T-helper 2 cell (primary cell): ENCODE measurements around the gene N4BP2.
A peak's percentile ranks its signal among the peaks of the same experiment; 100 is the strongest.

Experiments
- DNase-seq, 5 experiments: peaks; one replicate each; pipeline versions ENCODE4 v3.0.0 to v3.0.0-alpha.2; 2012 to 2022

N4BP2 gene

GRCh38 chr4:40160258-40160657 lies 103.6 kb downstream of the N4BP2 start:
- no peak for DNase-seq

DNA sequence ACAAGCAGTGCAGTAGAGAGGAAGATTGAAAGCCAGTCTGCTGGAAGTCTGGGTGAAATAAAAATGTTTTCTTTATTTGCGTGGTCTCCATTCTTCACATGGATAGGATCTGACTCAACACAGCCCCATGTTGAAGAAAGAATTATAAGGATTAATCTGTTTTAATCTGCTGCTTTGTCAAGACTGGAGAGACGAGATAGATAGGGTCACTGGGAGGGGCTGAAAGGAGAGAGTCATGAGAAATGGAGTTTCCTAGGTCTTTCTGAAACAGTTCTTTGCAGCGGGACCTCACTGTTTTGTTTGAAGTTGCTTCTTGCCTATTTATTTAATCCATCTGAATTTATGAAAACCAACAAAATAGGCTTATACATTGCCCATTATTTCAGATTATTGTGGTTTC lies 107.8 kb downstream of the N4BP2 start:
- no peak for DNase-seq

GRCh38 chr4:40165916-40166315 lies 109.3 kb downstream of the N4BP2 start:
- DNase-seq, result no peak

- no peak for DNase-seq
Measured at GRCh38 chr4:40168070-40168469, 111.4 kb downstream of the N4BP2 start.

GRCh38 chr4:40170588-40170987 lies 113.9 kb downstream of the N4BP2 start:
- DNase-seq, result no peak

DNA sequence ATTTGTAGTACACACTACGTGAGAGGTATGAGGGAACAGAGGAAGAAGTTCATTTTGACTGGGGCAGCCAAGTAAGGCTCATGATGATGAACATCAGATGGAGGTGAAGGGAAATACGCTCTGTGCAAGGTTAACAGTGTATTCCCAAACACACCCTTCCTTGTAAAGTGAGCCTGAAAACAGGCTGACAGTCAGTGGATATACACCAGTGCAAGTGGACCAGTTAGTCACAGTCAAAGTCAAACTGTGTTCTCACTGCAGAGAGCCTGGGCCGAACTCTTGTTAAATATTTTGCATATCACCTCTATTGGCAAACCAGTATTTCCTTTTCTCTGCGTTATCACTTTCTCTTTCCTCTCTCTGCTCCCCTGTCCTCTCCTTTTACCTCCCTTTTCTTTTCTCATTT lies 116.8 kb downstream of the N4BP2 start:
- peak in 1 of 5 experiments; percentile 15 for DNase-seq

DNA sequence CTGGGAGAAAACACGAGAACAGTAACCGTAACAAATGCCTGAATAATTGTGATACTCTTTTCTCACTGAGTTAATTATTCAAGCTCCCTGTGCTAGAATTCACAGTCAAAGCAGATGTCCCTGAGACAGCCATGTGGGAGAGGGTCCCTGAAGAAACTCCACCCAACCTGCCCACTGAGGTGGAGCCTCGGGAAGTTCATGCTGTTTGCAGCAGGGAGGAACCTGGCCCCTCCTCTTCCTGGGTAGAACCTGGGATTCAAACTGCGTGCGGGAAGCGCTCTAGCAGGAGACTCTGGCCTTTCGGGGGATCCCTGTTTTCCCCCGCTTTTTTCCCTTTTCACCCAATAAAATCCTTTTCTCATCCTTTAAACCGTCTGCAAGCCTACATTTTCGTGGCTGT lies 120.0 kb downstream of the N4BP2 start:
- DNase-seq, result no peak

DNA sequence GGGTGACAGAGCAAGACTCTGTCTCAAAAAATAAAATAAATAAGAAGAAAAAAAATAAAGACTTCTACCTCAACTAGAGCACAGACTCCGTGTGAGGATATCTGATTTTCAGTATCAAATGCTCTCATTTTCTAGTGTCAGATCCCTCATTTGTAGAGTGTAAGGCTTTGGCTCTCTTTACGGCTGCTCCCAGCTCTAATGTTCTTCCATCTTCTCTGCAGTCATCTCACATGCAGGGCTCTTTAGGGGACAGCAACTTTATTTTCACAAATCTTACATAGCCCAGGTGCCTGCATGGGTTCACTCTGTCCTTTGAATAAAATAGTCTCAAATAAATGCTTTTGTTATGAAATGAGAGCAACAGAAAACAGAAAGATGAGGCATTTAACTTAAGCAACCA lies 120.9 kb downstream of the N4BP2 start:
- DNase-seq, result no peak

DNA sequence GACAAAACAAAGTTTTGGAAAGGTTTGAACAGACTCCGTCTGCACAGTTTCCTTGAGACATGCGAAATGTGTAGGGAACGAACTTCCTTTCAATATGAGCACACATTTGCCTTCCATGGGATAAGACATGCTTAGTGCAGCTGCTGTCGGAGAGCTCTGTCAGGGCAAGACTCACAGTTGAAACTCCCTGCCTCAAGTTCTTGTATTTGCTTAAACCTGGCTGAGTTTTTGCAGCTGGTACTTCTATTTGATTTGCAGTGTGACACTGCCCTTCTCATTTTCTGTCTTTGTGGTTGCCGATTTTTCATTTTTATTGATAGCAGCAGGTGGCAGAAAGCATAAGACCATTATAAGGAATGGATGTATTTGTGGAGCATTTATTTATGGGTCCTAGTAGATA lies 122.0 kb downstream of the N4BP2 start:
- DNase-seq, result no peak

DNA sequence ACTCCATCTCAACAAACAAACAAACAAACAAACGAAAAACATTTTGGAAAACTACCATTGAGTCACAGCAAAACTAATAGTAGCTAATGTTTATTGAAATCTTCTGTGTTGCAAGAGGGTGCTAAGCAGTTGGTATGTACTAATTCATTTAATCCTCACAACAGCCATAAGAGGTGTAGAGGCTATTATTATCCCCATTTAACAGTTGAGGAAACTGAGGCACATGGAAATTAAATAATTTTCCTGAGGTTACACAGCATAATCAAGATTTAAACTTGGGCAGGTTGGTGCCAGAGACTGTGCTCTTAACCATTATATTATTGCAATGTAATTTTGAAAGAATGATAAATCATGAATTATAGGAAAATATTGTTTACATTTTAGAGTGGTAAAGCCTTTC lies 122.7 kb downstream of the N4BP2 start:
- no peak for DNase-seq

- DNase-seq, result no peak
Measured at GRCh38 chr4:40180356-40180755, 123.7 kb downstream of the N4BP2 start.

- no peak for DNase-seq
Measured at GRCh38 chr4:40182001-40182400, 125.4 kb downstream of the N4BP2 start.

DNA sequence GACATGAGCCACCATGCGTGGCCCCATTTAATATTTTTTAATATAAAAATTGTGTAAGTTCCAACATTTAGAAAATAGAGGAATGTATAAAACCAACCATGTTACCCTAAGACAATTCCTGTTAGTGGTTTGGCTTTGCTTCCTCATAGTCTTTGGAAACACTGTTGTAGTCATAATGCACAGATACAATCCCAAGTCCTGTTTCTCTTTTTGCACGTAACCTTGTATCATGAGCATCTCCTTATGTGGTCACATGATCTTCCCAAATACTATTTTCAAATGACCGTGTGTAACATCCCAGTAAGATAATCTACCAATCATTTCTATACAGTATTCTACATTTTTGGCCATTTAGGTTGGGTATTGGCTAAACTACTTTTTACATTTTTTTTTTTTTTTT lies 126.3 kb downstream of the N4BP2 start:
- no peak for DNase-seq

DNA sequence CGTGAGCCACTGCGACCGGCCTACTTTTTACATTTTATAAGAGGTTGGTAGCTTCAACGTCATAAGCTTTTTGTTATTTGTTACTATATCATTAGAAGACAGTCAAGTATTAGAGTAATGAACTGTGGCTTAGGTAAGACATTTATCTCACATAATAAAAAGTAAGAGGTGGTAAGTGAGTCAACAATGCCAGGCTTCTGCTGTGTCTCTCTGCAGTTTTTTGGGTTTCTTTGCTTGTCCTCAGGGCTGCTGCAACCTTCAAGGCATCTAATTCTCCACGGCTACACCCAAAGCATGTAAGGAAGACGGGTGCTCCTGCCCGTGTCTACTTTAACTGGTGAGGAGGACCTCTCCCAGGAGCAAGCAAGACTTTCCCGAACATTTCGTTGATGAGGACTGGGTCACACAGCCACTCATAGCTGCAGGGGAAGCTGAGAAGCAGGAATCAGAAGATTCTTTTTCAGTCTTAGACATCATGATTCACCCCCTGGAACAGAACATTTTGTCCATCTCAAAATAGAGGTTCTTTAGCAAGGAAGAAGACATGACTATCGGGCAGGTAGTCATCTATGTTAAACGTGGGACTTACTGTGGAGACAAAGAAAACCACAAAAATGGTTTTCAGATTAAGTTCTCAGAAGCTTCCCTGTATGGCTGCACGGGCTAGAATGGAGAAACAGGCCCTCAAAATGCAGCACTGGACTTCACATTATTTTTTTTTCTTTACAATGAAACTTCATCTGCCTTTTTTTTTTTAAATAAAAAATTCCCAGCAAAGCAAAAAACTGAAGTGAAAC lies 127.2 kb downstream of the N4BP2 start:
- peak in 1 of 5 experiments; percentile 62 for DNase-seq

DNA sequence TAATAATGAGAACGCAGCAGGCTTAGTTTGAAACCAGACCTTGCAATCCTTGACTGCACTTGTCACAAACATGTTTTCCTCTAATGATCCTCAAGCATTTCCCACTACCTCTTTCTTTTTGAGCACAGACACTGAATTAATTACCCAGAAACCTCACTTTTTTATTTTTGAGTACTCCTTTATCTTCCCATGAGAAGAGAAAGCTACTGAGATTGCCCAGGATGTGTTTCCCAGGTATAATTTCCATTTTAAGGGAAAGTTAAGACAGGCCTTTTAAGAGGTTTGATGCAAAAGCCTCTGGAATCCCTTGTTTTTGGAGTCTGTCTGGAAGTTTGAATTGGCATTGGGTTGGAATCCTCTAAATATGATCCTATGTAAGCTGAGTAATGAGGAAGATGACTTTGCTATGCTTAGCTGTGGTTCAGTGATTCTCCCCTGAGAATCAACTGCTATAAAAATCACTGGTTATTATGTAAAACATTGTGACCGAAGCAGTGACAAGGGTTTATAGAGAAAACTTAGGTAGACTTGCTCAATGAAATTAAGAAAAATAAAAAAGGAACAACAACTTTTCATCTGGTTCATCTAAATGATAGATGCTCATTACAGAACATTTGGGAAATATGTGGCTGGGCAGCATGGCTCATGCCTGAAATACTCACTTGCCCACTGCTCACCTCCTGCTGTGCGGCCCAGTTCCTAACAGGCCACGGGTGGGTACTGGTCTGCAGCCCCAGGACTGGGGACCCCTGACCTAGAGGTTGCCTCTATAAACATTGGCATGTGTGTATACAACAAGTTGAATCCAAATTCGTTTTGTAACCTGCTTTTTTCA lies 129.4 kb downstream of the N4BP2 start:
- no peak for DNase-seq

DNA sequence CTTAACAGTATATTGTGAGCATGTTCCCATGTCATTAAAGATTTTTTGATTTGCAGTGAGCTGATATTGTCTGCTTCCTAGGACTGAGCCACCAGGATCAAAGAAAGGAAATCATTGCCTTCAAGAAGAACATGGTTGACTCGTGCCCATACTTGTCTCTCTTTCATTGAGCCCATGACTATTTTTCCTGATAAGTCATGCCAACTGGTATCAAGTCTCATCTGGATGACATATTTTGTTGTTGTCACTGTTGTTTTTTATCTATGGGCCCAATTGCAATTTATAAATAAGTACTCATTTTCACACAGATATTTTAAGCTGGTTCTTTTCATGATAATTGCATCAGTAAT lies 130.0 kb downstream of the N4BP2 start:
- DNase-seq, result no peak

DNA sequence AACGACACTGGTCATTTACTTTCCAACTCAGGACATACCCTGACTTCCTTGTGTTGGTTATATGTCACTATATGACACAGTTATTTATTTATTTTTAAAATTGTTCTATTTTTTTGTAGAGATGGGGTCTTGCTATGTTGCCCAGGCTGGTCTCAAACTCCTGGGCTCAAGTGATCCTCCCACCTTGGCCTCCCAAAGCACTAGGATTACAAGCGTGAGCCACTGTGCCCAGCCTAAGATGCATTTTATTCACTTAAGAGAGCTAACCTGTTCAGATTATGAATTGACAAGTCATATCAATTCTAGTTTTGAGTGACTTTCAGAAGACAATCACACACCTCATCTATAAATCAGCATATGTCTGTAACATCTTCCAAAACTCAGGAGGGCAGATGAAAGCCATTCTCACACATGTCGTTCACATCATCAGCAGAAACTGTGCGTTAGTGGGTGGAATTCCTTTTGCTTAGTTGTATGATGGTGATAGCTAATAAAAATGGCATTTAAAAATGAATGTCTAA lies 130.8 kb downstream of the N4BP2 start:
- peak in 1 of 5 experiments; percentile 69 for DNase-seq

DNA sequence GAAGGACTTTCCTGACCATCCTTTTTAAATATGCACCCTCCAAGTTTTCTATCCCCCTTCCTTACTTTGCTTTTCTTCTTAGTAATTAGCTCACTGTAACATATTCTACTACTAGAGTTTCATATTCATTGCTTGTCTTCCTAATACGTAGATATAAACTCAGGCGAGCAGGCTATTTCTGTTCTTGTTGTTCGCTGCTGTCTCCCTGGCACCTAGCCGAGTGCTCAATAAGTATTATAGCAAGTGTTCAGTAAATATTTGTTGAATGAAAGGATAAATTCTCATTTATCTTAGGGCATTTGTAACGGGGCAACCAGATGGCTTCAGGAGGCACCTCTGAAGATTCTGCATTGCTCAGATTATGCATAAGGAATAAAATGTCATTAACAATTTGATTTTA lies 133.4 kb downstream of the N4BP2 start:
- DNase-seq, result no peak

- no peak for DNase-seq
Measured at GRCh38 chr4:40190465-40190864, 133.8 kb downstream of the N4BP2 start.

DNA sequence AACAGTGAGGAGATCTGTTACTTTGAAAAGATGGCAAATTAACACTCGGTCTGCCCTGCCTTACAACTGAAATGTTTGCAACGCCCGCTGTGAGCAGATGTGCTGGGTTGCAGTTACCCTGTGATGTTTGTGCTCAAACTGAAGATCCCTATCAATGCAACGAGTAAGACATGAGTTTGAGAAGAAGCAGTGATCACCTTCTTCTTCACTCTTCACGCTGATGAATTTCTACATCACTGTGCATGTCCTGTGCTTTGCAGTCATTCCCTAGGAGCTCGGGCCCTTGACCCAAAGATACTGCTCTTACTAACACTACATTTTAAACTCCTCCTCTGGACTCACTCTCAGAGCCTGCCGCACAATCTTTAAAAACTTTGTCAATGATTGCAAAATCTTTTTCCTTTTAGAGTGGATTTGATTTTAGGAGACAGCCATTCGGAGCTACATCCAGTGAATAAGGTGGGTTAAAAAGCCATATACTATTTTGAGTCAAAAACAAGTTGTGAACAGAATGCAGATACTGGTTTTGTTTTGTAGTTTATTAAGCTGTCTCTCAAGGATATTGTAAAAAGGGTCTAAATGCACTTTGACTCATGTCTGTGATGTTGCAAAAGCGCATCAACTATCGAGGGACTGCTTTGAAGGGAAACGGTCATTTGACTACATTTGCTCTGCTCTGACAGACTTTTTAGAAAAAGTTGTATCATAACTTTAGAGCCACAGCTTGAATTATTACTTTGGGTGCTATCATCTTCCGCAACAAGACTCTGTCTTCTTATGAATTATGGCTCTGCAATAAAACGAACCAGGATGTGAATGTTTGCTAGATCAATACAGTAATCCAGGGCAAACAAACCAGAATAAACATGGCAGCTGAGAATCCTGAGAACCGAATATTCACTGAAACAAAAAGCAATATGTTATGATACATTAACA lies 134.5 kb downstream of the N4BP2 start:
- peak in 1 of 5 experiments; percentile 85 for DNase-seq

DNA sequence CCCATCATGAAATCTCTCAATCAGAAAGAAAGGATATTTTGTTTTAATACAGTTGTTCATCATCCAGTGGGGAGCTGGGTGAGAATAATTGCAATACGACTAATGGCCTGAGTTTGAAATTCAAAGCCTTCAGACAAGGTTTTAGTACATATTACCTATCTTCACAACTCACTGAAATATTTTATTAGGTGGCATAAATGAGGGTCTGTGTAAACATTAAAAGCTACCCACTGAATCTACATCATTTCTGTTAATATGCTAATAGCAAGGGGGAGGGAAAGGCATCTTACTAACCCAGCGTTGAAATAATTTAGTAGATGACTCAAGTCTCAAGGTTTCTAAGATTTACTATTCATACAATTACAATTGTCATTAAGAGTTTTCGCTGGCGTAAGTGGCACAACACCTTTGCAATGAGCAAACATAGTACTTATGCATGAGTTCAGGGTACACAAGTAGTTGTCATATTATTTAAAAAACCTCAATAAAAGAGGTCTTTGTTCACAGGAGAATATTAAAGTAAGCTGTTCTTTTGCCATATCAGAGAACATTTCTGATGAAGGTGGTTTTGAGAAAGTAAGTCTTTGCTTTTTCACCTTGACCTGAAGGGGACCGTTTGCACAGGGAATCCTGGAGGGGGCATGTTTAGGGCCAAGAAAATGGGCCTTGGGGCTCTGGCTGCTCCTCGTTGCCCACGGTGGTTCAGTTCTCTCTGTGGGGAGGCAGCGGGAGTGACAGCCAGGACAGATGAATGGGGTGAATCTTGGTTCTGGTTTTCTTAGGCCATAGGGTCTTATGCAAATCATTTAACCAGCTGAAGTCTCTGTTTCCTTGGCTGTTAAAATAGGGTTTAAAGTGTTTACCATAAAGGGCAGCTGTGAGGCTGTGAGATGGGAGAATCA lies 135.7 kb downstream of the N4BP2 start:
- DNase-seq, result no peak
